Thoracic aorta (tissue), 2 donors: Measurements from ENCODE around the gene ZKSCAN4. TPM values are rescaled to one million over a fixed set of nuclear protein-coding genes. Genes with fewer than 3 reads are reported as not detected.

ENCODE experiments used
- ATAC-seq: fragments of 150-250 bp; one replicate; pipeline ENCODE4 v1.8.0; 2017; ENCODE audit warnings: low read depth; ENCODE audit not compliant: insufficient number of reproducible peaks, low FRiP score
- DNase-seq: peaks from one replicate; pipeline ENCODE4 v3.0.0-alpha.2; 2020; ENCODE audit warnings: low spot score
- H3K27ac ChIP-seq, 2 donors: fragments of 200-600 bp; sonication (generic); 1 replicate in 1 of 2; 2 replicates in 1 of 2; pipeline ENCODE4 v1.5.1; 2016; ENCODE audit warnings: mild to moderate bottlenecking in 2 of 2, moderate library complexity in 2 of 2
- H3K27me3 ChIP-seq: fragments of 200-600 bp; sonication (generic); replicated peaks from 2 replicates; pipeline ENCODE4 v1.6.0; 2016; ENCODE audit warnings: mild to moderate bottlenecking; ENCODE audit not compliant: insufficient read depth
- H3K36me3 ChIP-seq: fragments of 200-600 bp; sonication (generic); one replicate; pipeline ENCODE4 v1.5.1; 2016
- H3K4me1 ChIP-seq, 2 donors: fragments of 200-600 bp; sonication (generic); 1 replicate in 1 of 2; 2 replicates in 1 of 2; pipeline versions ENCODE4 v1.5.1 to v1.6.0; 2016; ENCODE audit warnings: low read depth in 2 of 2, mild to moderate bottlenecking in 1 of 2; ENCODE audit not compliant: control insufficient read depth in 1 of 2
- H3K4me3 ChIP-seq: fragments of 200-600 bp; sonication (generic); 2 replicates; pipeline ENCODE4 v1.5.1; 2016; ENCODE audit warnings: mild to moderate bottlenecking
- H3K9me3 ChIP-seq: fragments of 200-600 bp; sonication (generic); 2 replicates; pipeline ENCODE4 v1.5.1; 2016
- total RNA-seq, 2 donors: library from RNA; depleted of rRNA; stranded (reverse); fragments of >200 nt; gene quantifications; one replicate each; pipeline versions ENCODE4 v1.1.0 to v1.2.3, GENCODE V29; 2016
- TF ChIP-seq, protein P1 (sequence below): fragments of 200-600 bp; sonication (generic); IDR thresholded peaks from one replicate; pipeline ENCODE4 v1.5.1; 2019; ENCODE audit warnings: antibody characterized with exemption

The ZKSCAN4 gene
- total RNA-seq, 2 donors from 2014 or later, result 2.3 to 2.4 TPM

DNA sequence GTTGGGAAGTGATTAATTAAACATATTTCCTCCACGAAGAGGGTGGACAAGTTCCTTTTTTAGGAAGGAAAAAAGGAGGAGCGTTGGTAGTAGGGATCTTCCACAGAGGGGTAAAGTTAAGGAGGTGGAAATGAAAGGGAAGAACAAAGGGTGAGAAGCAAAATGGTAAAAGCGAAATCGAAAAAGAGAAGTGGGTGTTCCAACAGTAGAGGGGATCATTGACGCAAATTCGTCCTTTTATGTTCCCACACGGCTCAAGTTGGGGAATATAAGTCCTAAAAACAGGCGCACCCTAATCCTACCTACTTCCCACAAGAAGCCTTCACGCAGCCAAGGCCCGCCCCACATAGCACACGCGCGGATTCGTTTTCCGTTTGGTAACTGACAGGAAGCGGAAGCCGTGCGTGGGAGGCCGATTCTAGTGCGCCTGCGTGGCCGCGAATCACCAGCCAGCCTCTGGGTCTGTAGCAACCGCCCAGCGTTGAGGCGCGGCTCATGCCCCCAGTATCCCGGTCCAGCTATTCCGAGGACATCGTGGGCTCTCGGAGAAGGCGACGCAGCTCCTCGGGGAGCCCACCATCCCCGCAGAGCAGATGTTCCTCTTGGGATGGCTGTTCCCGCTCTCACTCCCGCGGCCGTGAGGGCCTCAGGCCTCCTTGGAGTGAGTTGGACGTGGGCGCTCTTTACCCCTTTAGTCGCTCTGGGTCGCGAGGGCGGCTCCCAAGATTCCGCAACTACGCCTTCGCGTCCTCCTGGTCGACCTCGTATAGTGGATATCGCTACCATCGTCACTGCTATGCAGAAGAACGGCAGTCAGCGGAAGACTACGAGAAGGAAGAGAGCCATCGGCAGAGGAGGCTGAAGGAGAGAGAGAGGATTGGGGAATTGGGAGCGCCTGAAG, 7.1 kb upstream of the ZKSCAN4 start, which contains the start of gene NKAPL:
TSS of gene NKAPL (plus strand) at position 421 of the 901 bp plus-strand sequence. CDS start at position 496, 75 bp downstream.
- H3K4me3 ChIP-seq, result peak within 1 kb of the TSS; percentile 74
- H3K36me3 ChIP-seq, result no peaks in the 10 kb centered on the region
- DNase-seq (peak; percentile 43), ATAC-seq (no peak)
- H3K4me1 ChIP-seq, result peaks cover 3 to 10% of the 10 kb centered on the region in 2 donors
- no peaks in the 10 kb centered on the region for H3K27me3 ChIP-seq
- TF ChIP-seq, protein P1, sequence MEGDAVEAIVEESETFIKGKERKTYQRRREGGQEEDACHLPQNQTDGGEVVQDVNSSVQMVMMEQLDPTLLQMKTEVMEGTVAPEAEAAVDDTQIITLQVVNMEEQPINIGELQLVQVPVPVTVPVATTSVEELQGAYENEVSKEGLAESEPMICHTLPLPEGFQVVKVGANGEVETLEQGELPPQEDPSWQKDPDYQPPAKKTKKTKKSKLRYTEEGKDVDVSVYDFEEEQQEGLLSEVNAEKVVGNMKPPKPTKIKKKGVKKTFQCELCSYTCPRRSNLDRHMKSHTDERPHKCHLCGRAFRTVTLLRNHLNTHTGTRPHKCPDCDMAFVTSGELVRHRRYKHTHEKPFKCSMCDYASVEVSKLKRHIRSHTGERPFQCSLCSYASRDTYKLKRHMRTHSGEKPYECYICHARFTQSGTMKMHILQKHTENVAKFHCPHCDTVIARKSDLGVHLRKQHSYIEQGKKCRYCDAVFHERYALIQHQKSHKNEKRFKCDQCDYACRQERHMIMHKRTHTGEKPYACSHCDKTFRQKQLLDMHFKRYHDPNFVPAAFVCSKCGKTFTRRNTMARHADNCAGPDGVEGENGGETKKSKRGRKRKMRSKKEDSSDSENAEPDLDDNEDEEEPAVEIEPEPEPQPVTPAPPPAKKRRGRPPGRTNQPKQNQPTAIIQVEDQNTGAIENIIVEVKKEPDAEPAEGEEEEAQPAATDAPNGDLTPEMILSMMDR, result no peak
- no peak within 1 kb of the TSS for H3K27ac ChIP-seq
- H3K9me3 ChIP-seq, result no peaks in the 10 kb centered on the region

- no peaks in the 10 kb centered on the region for H3K9me3 ChIP-seq
- no peak overlapping the region for H3K27ac ChIP-seq
- H3K4me3 ChIP-seq, result no peak overlapping the region
- TF ChIP-seq, protein P1, result no peak
- H3K4me1 ChIP-seq, result peaks cover 9 to 18% of the 10 kb centered on the region in 2 donors
- DNase-seq, result no peak
- H3K36me3 ChIP-seq, result no peaks in the 10 kb centered on the region
- no peak for ATAC-seq
- no peaks in the 10 kb centered on the region for H3K27me3 ChIP-seq
Observed at GRCh38 chr6:28257042-28257441, 5.0 kb upstream of the ZKSCAN4 start.

DNA sequence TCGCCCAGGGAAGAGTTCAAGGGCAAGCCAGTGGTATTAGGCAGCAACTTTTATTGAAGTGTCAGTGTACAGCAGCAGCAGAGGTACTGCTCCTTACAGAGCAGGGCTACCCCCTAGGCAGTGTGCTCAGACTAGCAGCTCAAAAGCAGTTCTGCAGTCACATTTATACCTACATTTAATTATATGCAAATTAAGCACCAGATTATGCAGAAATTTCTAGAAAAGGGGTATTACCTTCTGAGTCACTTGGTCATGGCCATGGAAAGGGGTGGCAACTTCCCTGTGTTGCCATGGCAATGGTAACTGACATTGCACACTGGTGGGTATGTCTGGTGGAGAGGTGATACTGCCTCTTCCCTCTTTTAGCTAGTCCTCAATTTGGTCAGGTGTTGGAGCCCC, 2.1 kb upstream of the ZKSCAN4 start:
- Histone ChIP-seq H3K4me3 (no peak overlapping the region), H3K27me3 (no peaks in the 10 kb centered on the region), H3K36me3 (no peaks in the 10 kb centered on the region), H3K27ac (no peak overlapping the region), H3K9me3 (no peaks in the 10 kb centered on the region), H3K4me1 (peaks cover 17 to 29% of the 10 kb centered on the region in 2 donors)
- TF ChIP-seq, protein P1, result no peak
- ATAC-seq (no peak), DNase-seq (no peak)

GRCh38 chr6:28251661-28252008, 434 bp downstream of the ZKSCAN4 start:
- no peak for ATAC-seq
- peaks cover 17 to 26% of the 10 kb centered on the region in 2 donors for H3K4me1 ChIP-seq
- peak overlapping the region in 1 of 2 donors; percentile 60 for H3K27ac ChIP-seq
- no peaks in the 10 kb centered on the region for H3K27me3 ChIP-seq
- no peaks in the 10 kb centered on the region for H3K9me3 ChIP-seq
- TF ChIP-seq, protein P1, result no peak
- H3K4me3 ChIP-seq, result peak overlapping the region; percentile 97
- no peak for DNase-seq
- H3K36me3 ChIP-seq, result peaks cover 8% of the 10 kb centered on the region

GRCh38 chr6:28250747-28251146, 1.3 kb downstream of the ZKSCAN4 start:
- TF ChIP-seq, protein P1, result no peak
- no peak for ATAC-seq
- H3K4me3 ChIP-seq, result peak overlapping the region; percentile 97

More at GRCh38 chr6:28250747-28251146, 1.3 kb downstream of the ZKSCAN4 start:
- Histone ChIP-seq H3K36me3 (peaks cover 11% of the 10 kb centered on the region), H3K27ac (no peak overlapping the region), H3K4me1 (peaks cover 17 to 26% of the 10 kb centered on the region in 2 donors), H3K27me3 (no peaks in the 10 kb centered on the region), H3K9me3 (no peaks in the 10 kb centered on the region)
- DNase-seq, result no peak
